G401 (cell line): ENCODE results near the gene ADRB1. TPM values are rescaled to one million over a fixed set of nuclear protein-coding genes. Genes with fewer than 3 reads are reported as not detected.

ENCODE experiments used
- DNase-seq: peaks from one replicate; pipeline ENCODE4 v3.0.0-alpha.2; 2015; ENCODE audit warnings: low spot score
- in situ Hi-C: cut with HindIII; loops from 2 replicates; pipeline ENCODE4 v1.10.0; 2016; ENCODE audit warnings: low sequenced_read_pairs, mixed read lengths
- total RNA-seq: library from RNA; depleted of rRNA; stranded (reverse); fragments of >200 nt; shearing (Covaris generic); gene quantifications from 2 replicates; pipeline ENCODE4 v1.2.3, GENCODE V29; 2014

ADRB1 gene
- total RNA-seq, 1 experiment from 2014 or later = 4.8 TPM

- DNase-seq = no peak
- in situ Hi-C loops = no loop called here
These were observed 18.6 kb upstream of the ADRB1 start for GRCh38 chr10:114024876-114025610.

- in situ Hi-C loops = no loop called here
- no peak for DNase-seq
These were observed 18.0 kb upstream of the ADRB1 start for GRCh38 chr10:114025611-114026130.

- DNase-seq = no peak
- in situ Hi-C loops = no loop called here
These were observed 17.3 kb upstream of the ADRB1 start for GRCh38 chr10:114026189-114027040.

- no peak for DNase-seq
- in situ Hi-C loops = no loop called here
These were observed 16.6 kb upstream of the ADRB1 start for GRCh38 chr10:114027041-114027394.

GRCh38 chr10:114027951-114028350 is 15.7 kb upstream of the ADRB1 start:
- in situ Hi-C loops = no loop called here
- DNase-seq = no peak

GRCh38 chr10:114028425-114028824 is 15.2 kb upstream of the ADRB1 start:
- no peak for DNase-seq
- in situ Hi-C loops = no loop called here

- in situ Hi-C loops = no loop called here
- no peak for DNase-seq
These were observed 14.0 kb upstream of the ADRB1 start for GRCh38 chr10:114029655-114030054.

GRCh38 chr10:114030140-114030539 is 13.5 kb upstream of the ADRB1 start:
- DNase-seq = no peak
- in situ Hi-C loops = no loop called here

- in situ Hi-C loops = no loop called here
- DNase-seq = no peak
These were observed 12.3 kb upstream of the ADRB1 start for GRCh38 chr10:114031073-114031972.

GRCh38 chr10:114033566-114033965 is 10.1 kb upstream of the ADRB1 start:
- no peak for DNase-seq
- in situ Hi-C loops = no loop called here

- in situ Hi-C loops = no loop called here
These were observed 8.6 kb upstream of the ADRB1 start for GRCh38 chr10:114034923-114035645.

GRCh38 chr10:114035791-114036190 is 7.9 kb upstream of the ADRB1 start:
- in situ Hi-C loops = no loop called here
- no peak for DNase-seq

More at GRCh38 chr10:114034923-114035645, 8.6 kb upstream of the ADRB1 start:
- DNase-seq = no peak

- no peak for DNase-seq
- in situ Hi-C loops = no loop called here
These were observed 4.8 kb upstream of the ADRB1 start for GRCh38 chr10:114038819-114039218.

GRCh38 chr10:114041166-114041565 is 2.5 kb upstream of the ADRB1 start:
- in situ Hi-C loops = no loop called here

GRCh38 chr10:114042895-114043531 is 653 bp upstream of the ADRB1 start:
- DNase-seq = no peak
- in situ Hi-C loops = no loop called here

More at GRCh38 chr10:114041166-114041565, 2.5 kb upstream of the ADRB1 start:
- no peak for DNase-seq

- DNase-seq = no peak
- in situ Hi-C loops = no loop called here
These were observed 825 bp downstream of the ADRB1 start for GRCh38 chr10:114044247-114045135.
